H9 (cell line): ENCODE results near the gene AGBL4. TPM values are rescaled to one million over a fixed set of nuclear protein-coding genes. Genes with fewer than 3 reads are reported as not detected.

ENCODE experiments used
- DNase-seq: peaks from one replicate; pipeline ENCODE4 v3.0.0-alpha.2; 2017
- H2AFZ ChIP-seq: one replicate; pipeline ENCODE4 v1.6.1; 2013; ENCODE audit warnings: mild to moderate bottlenecking, low read length, control low read depth, moderate library complexity
- H2AK5ac ChIP-seq: 2 replicates; pipeline ENCODE4 v1.6.1; 2013; ENCODE audit warnings: low read length, control low read depth, mixed read lengths; ENCODE audit not compliant: insufficient read length
- H2BK120ac ChIP-seq: one replicate; pipeline ENCODE4 v1.6.1; 2013; ENCODE audit warnings: low read depth, mild to moderate bottlenecking, low read length, control low read depth, inconsistent platforms; ENCODE audit not compliant: poor library complexity, severe bottlenecking
- H2BK12ac ChIP-seq: 2 replicates; pipeline ENCODE4 v1.6.1; 2013; ENCODE audit warnings: low read length, control low read depth, mixed read lengths, low read depth; ENCODE audit not compliant: insufficient read length
- H2BK15ac ChIP-seq: 2 replicates; pipeline ENCODE4 v1.6.1; 2013; ENCODE audit warnings: low read depth, low read length, control low read depth
- H2BK20ac ChIP-seq: one replicate; pipeline ENCODE4 v1.6.1; 2013; ENCODE audit warnings: low read depth, mild to moderate bottlenecking, low read length, control low read depth, inconsistent platforms; ENCODE audit not compliant: poor library complexity, severe bottlenecking
- H2BK5ac ChIP-seq: 2 replicates; pipeline ENCODE4 v1.6.1; 2013; ENCODE audit warnings: low read length, control low read depth, mixed read lengths; ENCODE audit not compliant: insufficient read length
- H3K14ac ChIP-seq: 2 replicates; pipeline ENCODE4 v1.6.1; 2013; ENCODE audit warnings: low read length, control low read depth; ENCODE audit not compliant: insufficient read depth
- H3K18ac ChIP-seq: 2 replicates; pipeline ENCODE4 v1.6.1; 2013; ENCODE audit warnings: low read depth, mild to moderate bottlenecking, mixed read lengths, low read length, control low read depth; ENCODE audit not compliant: insufficient read length
- H3K23ac ChIP-seq: 2 replicates; pipeline ENCODE4 v1.6.1; 2013; ENCODE audit warnings: low read length, control low read depth, mixed read lengths, low read depth; ENCODE audit not compliant: insufficient read length
- H3K23me2 ChIP-seq: 2 replicates; pipeline ENCODE4 v1.6.1; 2013; ENCODE audit warnings: low read depth, mild to moderate bottlenecking, mixed read lengths, low read length, control low read depth; ENCODE audit not compliant: insufficient read length, poor library complexity, severe bottlenecking
- H3K27ac ChIP-seq: 2 replicates; pipeline ENCODE4 v1.5.1; 2013; ENCODE audit warnings: low read length, control low read depth, mixed read lengths, low read depth; ENCODE audit not compliant: insufficient read length
- H3K27me3 ChIP-seq: 2 replicates; pipeline ENCODE4 v1.6.1; 2013; ENCODE audit warnings: low read length, control low read depth, inconsistent platforms; ENCODE audit not compliant: insufficient read depth
- H3K4ac ChIP-seq: 2 replicates; pipeline ENCODE4 v1.6.1; 2013; ENCODE audit warnings: low read depth, mild to moderate bottlenecking, control low read depth, inconsistent platforms, low read length, moderate library complexity
- H3K4me1 ChIP-seq: 2 replicates; pipeline ENCODE4 v1.6.1; 2013; ENCODE audit warnings: low read length, control low read depth, inconsistent platforms; ENCODE audit not compliant: insufficient read depth
- H3K4me2 ChIP-seq: 2 replicates; pipeline ENCODE4 v1.6.1; 2013; ENCODE audit warnings: low read length, control low read depth, mixed read lengths; ENCODE audit not compliant: insufficient read length, insufficient read depth
- H3K56ac ChIP-seq: 2 replicates; pipeline ENCODE4 v1.6.1; 2013; ENCODE audit warnings: low read depth, mild to moderate bottlenecking, mixed read lengths, low read length, control low read depth; ENCODE audit not compliant: insufficient read length
- H3K79me1 ChIP-seq: 2 replicates; pipeline ENCODE4 v1.6.1; 2013; ENCODE audit warnings: low read depth, mild to moderate bottlenecking, moderate library complexity, low read length, control low read depth, inconsistent platforms; ENCODE audit not compliant: insufficient read depth, poor library complexity, severe bottlenecking
- H3K79me2 ChIP-seq: 2 replicates; pipeline ENCODE4 v1.6.1; 2013; ENCODE audit warnings: low read length, control low read depth, inconsistent platforms; ENCODE audit not compliant: insufficient read depth
- H3K9ac ChIP-seq: 2 replicates; pipeline ENCODE4 v1.6.1; 2013; ENCODE audit warnings: low read length, control low read depth, mixed read lengths; ENCODE audit not compliant: insufficient read length; ENCODE audit errors: extremely low read depth
- H3K9me3 ChIP-seq: one replicate; pipeline ENCODE4 v1.6.1; 2013; ENCODE audit warnings: low read depth, low read length, inconsistent platforms; ENCODE audit not compliant: control insufficient read depth
- H3T11ph ChIP-seq: one replicate; pipeline ENCODE4 v1.6.1; 2013; ENCODE audit warnings: mild to moderate bottlenecking, low read length, control low read depth, inconsistent platforms
- H4K20me1 ChIP-seq: one replicate; pipeline ENCODE4 v1.6.1; 2013; ENCODE audit not compliant: control insufficient read depth, insufficient read length, insufficient read depth
- H4K5ac ChIP-seq: 2 replicates; pipeline ENCODE4 v1.6.1; 2013; ENCODE audit warnings: low read depth, mild to moderate bottlenecking, mixed read lengths, low read length, control low read depth; ENCODE audit not compliant: insufficient read length
- H4K8ac ChIP-seq: replicated peaks from 2 replicates; pipeline ENCODE4 v1.6.1; 2013; ENCODE audit warnings: low read length, control low read depth, mixed read lengths, low read depth; ENCODE audit not compliant: insufficient read length
- H4K91ac ChIP-seq: 2 replicates; pipeline ENCODE4 v1.6.1; 2013; ENCODE audit warnings: low read depth, mild to moderate bottlenecking, moderate library complexity, mixed read lengths, low read length, control low read depth; ENCODE audit not compliant: insufficient read length
- H3K27ac Mint-ChIP-seq, 3 experiments: 2 replicates in 2 of 3; 3 replicates in 1 of 3; pipeline ENCODE4 v1.8.0; 2020 to 2021; ENCODE audit warnings: mixed read lengths in 3 of 3, mild to moderate bottlenecking in 1 of 3, moderate library complexity in 1 of 3
- H3K27me3 Mint-ChIP-seq: 2 replicates; pipeline ENCODE4 v1.8.0; 2021; ENCODE audit warnings: low read depth, mild to moderate bottlenecking, moderate library complexity, mixed read lengths
- H3K36me3 Mint-ChIP-seq, 3 experiments: 2 replicates in 2 of 3; 3 replicates in 1 of 3; pipeline ENCODE4 v1.8.0; 2020 to 2021; ENCODE audit warnings: low read depth in 3 of 3, mixed read lengths in 3 of 3; ENCODE audit not compliant: insufficient read depth in 1 of 3
- H3K4me1 Mint-ChIP-seq, 2 experiments: 2 replicates each; pipeline ENCODE4 v1.8.0; 2020; ENCODE audit warnings: mixed read lengths in 2 of 2
- H3K4me3 Mint-ChIP-seq, 2 experiments: 2 replicates in 1 of 2; 3 replicates in 1 of 2; pipeline ENCODE4 v1.8.0; 2020 to 2021; ENCODE audit warnings: mild to moderate bottlenecking in 2 of 2, mixed read lengths in 2 of 2, moderate library complexity in 1 of 2
- H3K9me3 Mint-ChIP-seq, 2 experiments: 2 replicates in 1 of 2; 3 replicates in 1 of 2; pipeline ENCODE4 v1.8.0; 2020; ENCODE audit warnings: mild to moderate bottlenecking in 2 of 2, mixed read lengths in 2 of 2, moderate library complexity in 1 of 2
- CTCF ChIP-seq: fragments of 200-600 bp; sonication (generic); conservative IDR thresholded peaks from 3 replicates; pipeline ENCODE4 v1.8.0; 2021; ENCODE audit warnings: antibody characterized with exemption, mild to moderate bottlenecking
- total RNA-seq: library from RNA; stranded (reverse); gene quantifications from 2 replicates; pipeline ENCODE4 v1.2.1, GENCODE V29; 2021

Gene AGBL4
- total RNA-seq, 1 experiment from 2014 or later, result not detected

GRCh38 chr1:48940962-48941732 lies 1082.6 kb downstream of the AGBL4 start:
- Histone ChIP-seq H3K79me2 (no peaks in the 10 kb centered on the region), H4K20me1 (no peaks in the 10 kb centered on the region), H4K91ac (no peak overlapping the region), H3K23ac (no peak overlapping the region), H3K4me2 (no peak overlapping the region), H3K18ac (no peak overlapping the region), H3T11ph (no peak overlapping the region), H3K56ac (no peak overlapping the region), H3K9me3 (peaks cover 13% of the 10 kb centered on the region), H4K5ac (no peak overlapping the region), H3K4me1 (no peaks in the 10 kb centered on the region), H2BK20ac (no peak overlapping the region), H3K23me2 (no peaks in the 10 kb centered on the region), H3K4ac (no peak overlapping the region), H2BK120ac (no peak overlapping the region), H2BK15ac (no peak overlapping the region), H2BK5ac (no peak overlapping the region), H2AK5ac (no peak overlapping the region), H3K27ac (no peak overlapping the region), H3K27me3 (no peaks in the 10 kb centered on the region), H3K14ac (no peak overlapping the region), H2AFZ (no peak overlapping the region), H3K79me1 (no peaks in the 10 kb centered on the region), H3K9ac (no peak overlapping the region), H4K8ac (no peak overlapping the region), H2BK12ac (no peak overlapping the region)
- H3K4me3 Mint-ChIP-seq, result no peak overlapping the region
- H3K9me3 Mint-ChIP-seq, result peaks cover 38 to 84% of the 10 kb centered on the region in 2 experiments
- H3K27ac Mint-ChIP-seq, result no peak overlapping the region
- no peaks in the 10 kb centered on the region for H3K4me1 Mint-ChIP-seq
- peaks cover 0 to 15% (median 0%) of the 10 kb centered on the region in 3 experiments; a peak in 4 of 7 replicates for H3K36me3 Mint-ChIP-seq
- DNase-seq, result no peak
- no peak for TF ChIP-seq CTCF
- H3K27me3 Mint-ChIP-seq, result peaks cover 4% of the 10 kb centered on the region; the same call in 1 of the 2 replicates
